Kidney glomerular epithelial cell (primary cell): ENCODE data around the gene PDE2A.

Source experiments
- DNase-seq: peaks from one replicate; lab custom pipeline; 2025; lab: John Stamatoyannopoulos, UW

The PDE2A gene

GRCh38 chr11:72673943-72674828 is at the start of gene PDE2A:
TSS of gene PDE2A (minus strand) at chr11:72674422. CDS start at chr11:72674207, 215 bp downstream.
- no peak for DNase-seq

GRCh38 chr11:72723508-72723907 is 49.3 kb upstream of the PDE2A start:
- DNase-seq: no peak

- peak; percentile 94 for DNase-seq
Measured at GRCh38 chr11:72722050-72722748, 48.0 kb upstream of the PDE2A start.

- DNase-seq: no peak
Measured at GRCh38 chr11:72721689-72722049, 47.4 kb upstream of the PDE2A start.

- DNase-seq: no peak
Measured at GRCh38 chr11:72721276-72721675, 47.1 kb upstream of the PDE2A start.

- DNase-seq: no peak
Measured at GRCh38 chr11:72720784-72721183, 46.6 kb upstream of the PDE2A start.

- DNase-seq: no peak
Measured at GRCh38 chr11:72720047-72720446, 45.8 kb upstream of the PDE2A start.

- DNase-seq: no peak
Measured at GRCh38 chr11:72719551-72719950, 45.3 kb upstream of the PDE2A start.

- no peak for DNase-seq
Measured at GRCh38 chr11:72719144-72719543, 44.9 kb upstream of the PDE2A start.

- DNase-seq: no peak
Measured at GRCh38 chr11:72718101-72718501, 43.9 kb upstream of the PDE2A start.

GRCh38 chr11:72716788-72717435 is 42.7 kb upstream of the PDE2A start:
- no peak for DNase-seq

- no peak for DNase-seq
Measured at GRCh38 chr11:72716290-72716689, 42.1 kb upstream of the PDE2A start.

GRCh38 chr11:72712841-72713240 is 38.6 kb upstream of the PDE2A start:
- DNase-seq: no peak

- no peak for DNase-seq
Measured at GRCh38 chr11:72712168-72712751, 38.0 kb upstream of the PDE2A start.

GRCh38 chr11:72711141-72711540 is 36.9 kb upstream of the PDE2A start:
- no peak for DNase-seq

- no peak for DNase-seq
Measured at GRCh38 chr11:72710278-72710677, 36.1 kb upstream of the PDE2A start.

- no peak for DNase-seq
Measured at GRCh38 chr11:72709478-72710238, 35.4 kb upstream of the PDE2A start.

GRCh38 chr11:72707032-72707431 is 32.8 kb upstream of the PDE2A start:
- DNase-seq: no peak

- no peak for DNase-seq
Measured at GRCh38 chr11:72706579-72706978, 32.4 kb upstream of the PDE2A start.

GRCh38 chr11:72705442-72706365 is 31.5 kb upstream of the PDE2A start:
- no peak for DNase-seq
